Measurements from ENCODE around the gene GHR.
A peak's percentile ranks its signal among the peaks of the same experiment; 100 is the strongest.

Gene GHR

GRCh38 chr5:42423285-42424165 is at the start of gene GHR:
GHR (plus strand) TSS chr5:42423439; CDS start chr5:42565875, 142,436 bp downstream.
- DNase-seq = peak; percentile 79

GRCh38 chr5:42374679-42375273 is 48.5 kb upstream of the GHR start:
- DNase-seq = no peak

GRCh38 chr5:42377496-42377895 is 45.7 kb upstream of the GHR start:
- no peak for DNase-seq

- no peak for DNase-seq
Measured at GRCh38 chr5:42381973-42382372, 41.3 kb upstream of the GHR start.

GRCh38 chr5:42387563-42387962 is 35.7 kb upstream of the GHR start:
- no peak for DNase-seq

GRCh38 chr5:42390115-42390514 is 33.1 kb upstream of the GHR start:
- DNase-seq = no peak

GRCh38 chr5:42392917-42393316 is 30.3 kb upstream of the GHR start:
- DNase-seq = no peak

- DNase-seq = no peak
Measured at GRCh38 chr5:42396111-42396510, 27.1 kb upstream of the GHR start.

GRCh38 chr5:42397267-42397666 is 26.0 kb upstream of the GHR start:
- no peak for DNase-seq

GRCh38 chr5:42399702-42400101 is 23.5 kb upstream of the GHR start:
- DNase-seq = no peak

GRCh38 chr5:42400474-42400873 is 22.8 kb upstream of the GHR start:
- no peak for DNase-seq

GRCh38 chr5:42403236-42403635 is 20.0 kb upstream of the GHR start:
- DNase-seq = no peak

- no peak for DNase-seq
Measured at GRCh38 chr5:42404366-42404765, 18.9 kb upstream of the GHR start.

GRCh38 chr5:42419294-42419693 is 3.9 kb upstream of the GHR start:
- no peak for DNase-seq

GRCh38 chr5:42422656-42423280 is 471 bp upstream of the GHR start:
- no peak for DNase-seq

GRCh38 chr5:42426016-42426415 is 2.8 kb downstream of the GHR start:
- DNase-seq = no peak

- no peak for DNase-seq
Measured at GRCh38 chr5:42429694-42430093, 6.5 kb downstream of the GHR start.

GRCh38 chr5:42434047-42434724 is 10.9 kb downstream of the GHR start:
- DNase-seq = no peak

- DNase-seq = no peak
Measured at GRCh38 chr5:42436051-42436450, 12.8 kb downstream of the GHR start.

GRCh38 chr5:42454216-42454995 is 31.2 kb downstream of the GHR start:
- DNase-seq = no peak

- DNase-seq = no peak
Measured at GRCh38 chr5:42461033-42461432, 37.8 kb downstream of the GHR start.

GRCh38 chr5:42461507-42461906 is 38.3 kb downstream of the GHR start:
- no peak for DNase-seq

- DNase-seq = no peak
Measured at GRCh38 chr5:42462083-42462482, 38.8 kb downstream of the GHR start.

All from NCI-H1105 (cell line).